OCI-LY3 (cell line): ENCODE results near the gene WDSUB1.

Source experiments
- EZH2phosphoT487 ChIP-seq: fragments of 200-600 bp; shearing (Covaris generic); IDR thresholded peaks from 2 replicates; pipeline ENCODE4 v1.6.1; 2018; ENCODE audit warnings: antibody characterized with exemption, mixed run types, low read depth
- TF ChIP-seq, protein P1 (sequence below): fragments of 200-600, 300-600 bp; sonication (generic); IDR thresholded peaks from 2 replicates; pipeline ENCODE4 v1.5.1; 2014; ENCODE audit warnings: antibody characterized with exemption, low read length, low read depth

DNA sequence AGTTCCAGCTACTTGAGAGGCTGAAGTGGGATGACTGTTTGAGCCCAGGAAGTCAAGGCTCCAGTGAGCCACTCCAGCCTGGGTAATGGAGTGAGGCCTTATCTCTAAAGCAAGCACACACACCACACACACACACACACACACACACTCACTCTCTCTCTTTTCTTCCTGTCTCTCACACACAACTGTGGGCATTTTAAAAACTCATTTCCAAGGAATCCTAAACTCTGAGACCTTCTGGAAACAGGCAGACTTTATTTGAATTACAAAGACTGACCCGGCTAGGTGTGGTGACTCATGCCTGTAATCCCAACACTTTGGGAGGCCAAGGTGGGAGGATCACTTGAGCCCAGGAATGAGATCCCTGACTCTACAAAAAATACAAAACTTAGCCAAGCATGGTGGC, 21.3 kb downstream of the WDSUB1 start:
- TF ChIP-seq, protein P1, sequence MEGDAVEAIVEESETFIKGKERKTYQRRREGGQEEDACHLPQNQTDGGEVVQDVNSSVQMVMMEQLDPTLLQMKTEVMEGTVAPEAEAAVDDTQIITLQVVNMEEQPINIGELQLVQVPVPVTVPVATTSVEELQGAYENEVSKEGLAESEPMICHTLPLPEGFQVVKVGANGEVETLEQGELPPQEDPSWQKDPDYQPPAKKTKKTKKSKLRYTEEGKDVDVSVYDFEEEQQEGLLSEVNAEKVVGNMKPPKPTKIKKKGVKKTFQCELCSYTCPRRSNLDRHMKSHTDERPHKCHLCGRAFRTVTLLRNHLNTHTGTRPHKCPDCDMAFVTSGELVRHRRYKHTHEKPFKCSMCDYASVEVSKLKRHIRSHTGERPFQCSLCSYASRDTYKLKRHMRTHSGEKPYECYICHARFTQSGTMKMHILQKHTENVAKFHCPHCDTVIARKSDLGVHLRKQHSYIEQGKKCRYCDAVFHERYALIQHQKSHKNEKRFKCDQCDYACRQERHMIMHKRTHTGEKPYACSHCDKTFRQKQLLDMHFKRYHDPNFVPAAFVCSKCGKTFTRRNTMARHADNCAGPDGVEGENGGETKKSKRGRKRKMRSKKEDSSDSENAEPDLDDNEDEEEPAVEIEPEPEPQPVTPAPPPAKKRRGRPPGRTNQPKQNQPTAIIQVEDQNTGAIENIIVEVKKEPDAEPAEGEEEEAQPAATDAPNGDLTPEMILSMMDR: no peak
- no peak for TF ChIP-seq EZH2phosphoT487
